K562 (cell line): ENCODE data around the gene AFF3. TPM values are rescaled to one million over a fixed set of nuclear protein-coding genes. Genes with fewer than 3 reads are reported as not detected.

ENCODE experiments used
- EZH2 ChIP-seq: IDR thresholded peaks from 2 replicates; pipeline ENCODE4 v1.6.1; 2012; ENCODE audit warnings: low read depth, mild to moderate bottlenecking, inconsistent platforms, low read length, borderline replicate concordance
- MYBL2 ChIP-seq, 2 experiments: fragments of 450-650 bp in 1 of 2; sonication (generic) in 1 of 2; formaldehyde crosslinking in 1 of 2; IDR thresholded peaks; 2 replicates each; pipeline versions ENCODE4 v1.6.1 to v1.8.1; 2017 to 2022; ENCODE audit warnings: borderline replicate concordance in 1 of 2, inconsistent platforms in 1 of 2, low read depth in 1 of 2, mild to moderate bottlenecking in 1 of 2, missing genetic modification reagents in 1 of 2, moderate library complexity in 1 of 2
- SMARCE1 ChIP-seq: fragments of 450-650 bp; IDR thresholded peaks from 2 replicates; pipeline ENCODE4 v1.7.1; 2016; ENCODE audit warnings: mild to moderate bottlenecking
- SP1 ChIP-seq: sonication (generic); formaldehyde crosslinking; IDR thresholded peaks from 2 replicates; pipeline ENCODE4 v1.8.1; 2022; ENCODE audit warnings: mild to moderate bottlenecking, missing genetic modification reagents
- TAF7 ChIP-seq: fragments of 450-650 bp; IDR thresholded peaks from 2 replicates; pipeline ENCODE4 v1.6.1; 2016; ENCODE audit warnings: missing genetic modification characterization, missing compliant biosample characterization
- polyA plus RNA-seq, 8 experiments: library from polyadenylated mRNA; depleted of rRNA in 4 of 8; stranded (reverse) in 5 of 8; unstranded in 3 of 8; fragments of >200 nt; fragmentation: Nextera tagmentation in 2 of 8; fragmentation: Illumina TruSeq in 1 of 8; extraction: Ambion mirVana in 2 of 8; extraction: Trizol in 1 of 8; gene quantifications; 2 replicates each; pipeline versions ENCODE4 v1.2.1 to v1.2.3, GENCODE V29; 2011 to 2014; ENCODE audit warnings: inconsistent platforms in 1 of 8, missing spikeins in 1 of 8
- total RNA-seq, 7 experiments: library from RNA; depleted of rRNA in 6 of 7; stranded (reverse); fragments of >200 nt in 6 of 7; fragmentation: Illumina TruSeq in 2 of 7; extraction: Trizol in 2 of 7; gene quantifications; 2 replicates each; pipeline versions ENCODE4 v1.2.1 to v1.2.3, GENCODE V29; 2011 to 2021; ENCODE audit warnings: low replicate concordance in 1 of 7
- TF ChIP-seq, protein P1 (sequence below), 2 experiments: fragments of 450-650 bp; formaldehyde crosslinking in 1 of 2; IDR thresholded peaks; 2 replicates each; pipeline versions ENCODE4 v1.4.0 to v1.6.1; 2014 to 2020; ENCODE audit warnings: mild to moderate bottlenecking in 2 of 2, borderline replicate concordance in 1 of 2, low read depth in 1 of 2
- TF ChIP-seq, protein P2 (sequence below): fragments of 250-450 bp; sonication (Bioruptor Pico); IDR thresholded peaks from 2 replicates; pipeline ENCODE4 v1.8.0; 2022; ENCODE audit warnings: inconsistent platforms
- TF ChIP-seq, protein P3 (sequence below): sonication (generic); formaldehyde crosslinking; IDR thresholded peaks from 2 replicates; pipeline ENCODE4 v1.8.0; 2022; ENCODE audit warnings: mild to moderate bottlenecking, low read depth, missing genetic modification reagents

AFF3 gene
- total and polyA plus RNA-seq, 9 of the 15 experiments (the other 6 are each of a cell fraction or from before 2014, with no cell fraction given): 0.02 to 0.11 TPM; not detected in 7

DNA sequence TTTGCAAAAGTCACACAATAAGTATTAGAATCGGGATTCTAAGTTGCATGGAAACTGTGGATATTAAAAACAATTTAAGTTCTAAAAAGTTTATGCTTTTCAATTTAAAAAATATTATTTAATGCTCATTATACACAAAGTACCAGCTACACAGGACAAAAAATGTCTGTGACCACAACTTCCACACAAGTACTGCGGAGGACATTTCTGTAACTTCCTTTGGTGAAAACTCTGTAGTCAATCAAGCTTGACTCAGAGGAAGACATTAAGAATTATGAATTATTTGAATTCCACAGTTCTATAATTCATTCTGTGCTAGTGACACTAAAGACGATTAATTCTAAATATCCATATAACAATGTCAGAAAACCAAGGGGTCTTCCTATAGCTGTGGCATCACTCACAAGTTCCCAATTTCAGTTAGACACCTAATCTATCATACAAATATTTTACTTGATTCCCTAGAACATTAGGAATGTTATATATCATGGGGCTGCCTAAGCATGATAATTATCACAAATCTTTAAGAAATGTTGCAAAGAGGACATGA lies 120.5 kb downstream of the AFF3 start (continued):
- TF ChIP-seq, protein P1, sequence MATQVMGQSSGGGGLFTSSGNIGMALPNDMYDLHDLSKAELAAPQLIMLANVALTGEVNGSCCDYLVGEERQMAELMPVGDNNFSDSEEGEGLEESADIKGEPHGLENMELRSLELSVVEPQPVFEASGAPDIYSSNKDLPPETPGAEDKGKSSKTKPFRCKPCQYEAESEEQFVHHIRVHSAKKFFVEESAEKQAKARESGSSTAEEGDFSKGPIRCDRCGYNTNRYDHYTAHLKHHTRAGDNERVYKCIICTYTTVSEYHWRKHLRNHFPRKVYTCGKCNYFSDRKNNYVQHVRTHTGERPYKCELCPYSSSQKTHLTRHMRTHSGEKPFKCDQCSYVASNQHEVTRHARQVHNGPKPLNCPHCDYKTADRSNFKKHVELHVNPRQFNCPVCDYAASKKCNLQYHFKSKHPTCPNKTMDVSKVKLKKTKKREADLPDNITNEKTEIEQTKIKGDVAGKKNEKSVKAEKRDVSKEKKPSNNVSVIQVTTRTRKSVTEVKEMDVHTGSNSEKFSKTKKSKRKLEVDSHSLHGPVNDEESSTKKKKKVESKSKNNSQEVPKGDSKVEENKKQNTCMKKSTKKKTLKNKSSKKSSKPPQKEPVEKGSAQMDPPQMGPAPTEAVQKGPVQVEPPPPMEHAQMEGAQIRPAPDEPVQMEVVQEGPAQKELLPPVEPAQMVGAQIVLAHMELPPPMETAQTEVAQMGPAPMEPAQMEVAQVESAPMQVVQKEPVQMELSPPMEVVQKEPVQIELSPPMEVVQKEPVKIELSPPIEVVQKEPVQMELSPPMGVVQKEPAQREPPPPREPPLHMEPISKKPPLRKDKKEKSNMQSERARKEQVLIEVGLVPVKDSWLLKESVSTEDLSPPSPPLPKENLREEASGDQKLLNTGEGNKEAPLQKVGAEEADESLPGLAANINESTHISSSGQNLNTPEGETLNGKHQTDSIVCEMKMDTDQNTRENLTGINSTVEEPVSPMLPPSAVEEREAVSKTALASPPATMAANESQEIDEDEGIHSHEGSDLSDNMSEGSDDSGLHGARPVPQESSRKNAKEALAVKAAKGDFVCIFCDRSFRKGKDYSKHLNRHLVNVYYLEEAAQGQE (IDR thresholded peaks at IDR 0.05; ENCODE audit: borderline replicate concordance): no peak
- TF ChIP-seq, protein P1 (CRISPR knock-in tag; IDR thresholded peaks at IDR 0.05; ENCODE audit: low read depth): no peak
- TF ChIP-seq, protein P2, sequence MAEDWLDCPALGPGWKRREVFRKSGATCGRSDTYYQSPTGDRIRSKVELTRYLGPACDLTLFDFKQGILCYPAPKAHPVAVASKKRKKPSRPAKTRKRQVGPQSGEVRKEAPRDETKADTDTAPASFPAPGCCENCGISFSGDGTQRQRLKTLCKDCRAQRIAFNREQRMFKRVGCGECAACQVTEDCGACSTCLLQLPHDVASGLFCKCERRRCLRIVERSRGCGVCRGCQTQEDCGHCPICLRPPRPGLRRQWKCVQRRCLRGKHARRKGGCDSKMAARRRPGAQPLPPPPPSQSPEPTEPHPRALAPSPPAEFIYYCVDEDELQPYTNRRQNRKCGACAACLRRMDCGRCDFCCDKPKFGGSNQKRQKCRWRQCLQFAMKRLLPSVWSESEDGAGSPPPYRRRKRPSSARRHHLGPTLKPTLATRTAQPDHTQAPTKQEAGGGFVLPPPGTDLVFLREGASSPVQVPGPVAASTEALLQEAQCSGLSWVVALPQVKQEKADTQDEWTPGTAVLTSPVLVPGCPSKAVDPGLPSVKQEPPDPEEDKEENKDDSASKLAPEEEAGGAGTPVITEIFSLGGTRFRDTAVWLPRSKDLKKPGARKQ (CRISPR knock-in tag): no peak
- TF ChIP-seq SP1 (CRISPR knock-in tag) (no peak), MYBL2 (IDR thresholded peaks at IDR 0.05; ENCODE audit: low read depth) (no peak), MYBL2 (CRISPR knock-in tag; IDR thresholded peaks at IDR 0.05; ENCODE audit: borderline replicate concordance) (no peak), EZH2 (no peak), SMARCE1 (no peak), TAF7 (no peak)
- TF ChIP-seq, protein P3, sequence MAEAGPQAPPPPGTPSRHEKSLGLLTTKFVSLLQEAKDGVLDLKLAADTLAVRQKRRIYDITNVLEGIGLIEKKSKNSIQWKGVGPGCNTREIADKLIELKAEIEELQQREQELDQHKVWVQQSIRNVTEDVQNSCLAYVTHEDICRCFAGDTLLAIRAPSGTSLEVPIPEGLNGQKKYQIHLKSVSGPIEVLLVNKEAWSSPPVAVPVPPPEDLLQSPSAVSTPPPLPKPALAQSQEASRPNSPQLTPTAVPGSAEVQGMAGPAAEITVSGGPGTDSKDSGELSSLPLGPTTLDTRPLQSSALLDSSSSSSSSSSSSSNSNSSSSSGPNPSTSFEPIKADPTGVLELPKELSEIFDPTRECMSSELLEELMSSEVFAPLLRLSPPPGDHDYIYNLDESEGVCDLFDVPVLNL (CRISPR knock-in tag): no peak
